HG03095 (cell line): ENCODE measurements around the gene SIK1.
"Not testable (repeated sequence)": the region's sequence is repeated elsewhere in the genome, so short reads cannot be mapped to it uniquely, and the experiment has no call there.

ENCODE experiments used
- ATAC-seq: cut with Tn5 transposase; IDR thresholded peaks from one replicate; pipeline ENCODE4 v1.9.1; 2021; ENCODE audit warnings: moderate library complexity; ENCODE audit not compliant: unreplicated experiment

Gene SIK1

GRCh38 chr21:43398000-43398399 lies 28.9 kb downstream of the SIK1 start:
- not testable (repeated sequence) for ATAC-seq

GRCh38 chr21:43397439-43397808 lies 29.5 kb downstream of the SIK1 start:
- not testable (repeated sequence) for ATAC-seq

GRCh38 chr21:43396788-43397438 lies 30.0 kb downstream of the SIK1 start:
- ATAC-seq: not testable (repeated sequence)

- ATAC-seq: not testable (repeated sequence)
These were observed 43.6 kb downstream of the SIK1 start for GRCh38 chr21:43383351-43383750.

GRCh38 chr21:43382902-43383301 lies 44.0 kb downstream of the SIK1 start:
- ATAC-seq: not testable (repeated sequence)

GRCh38 chr21:43380852-43381533 lies 45.9 kb downstream of the SIK1 start:
- not testable (repeated sequence) for ATAC-seq

- not testable (repeated sequence) for ATAC-seq
These were observed 46.6 kb downstream of the SIK1 start for GRCh38 chr21:43380337-43380736.

GRCh38 chr21:43379626-43380122 lies 47.3 kb downstream of the SIK1 start:
- ATAC-seq: not testable (repeated sequence)

- no peak for ATAC-seq
These were observed 50.5 kb downstream of the SIK1 start for GRCh38 chr21:43376478-43376882.

GRCh38 chr21:43375837-43376477 lies 51.0 kb downstream of the SIK1 start:
- ATAC-seq: no peak

- no peak for ATAC-seq
These were observed 51.7 kb downstream of the SIK1 start for GRCh38 chr21:43375006-43375836.

- no peak for ATAC-seq
These were observed 52.6 kb downstream of the SIK1 start for GRCh38 chr21:43374228-43374885.

- ATAC-seq: no peak
These were observed 53.3 kb downstream of the SIK1 start for GRCh38 chr21:43373362-43374227.

- no peak for ATAC-seq
These were observed 54.1 kb downstream of the SIK1 start for GRCh38 chr21:43372663-43373361.

GRCh38 chr21:43371786-43372185 lies 55.1 kb downstream of the SIK1 start:
- ATAC-seq: no peak

- no peak for ATAC-seq
These were observed 55.9 kb downstream of the SIK1 start for GRCh38 chr21:43370888-43371570.

GRCh38 chr21:43370091-43370658 lies 56.8 kb downstream of the SIK1 start:
- ATAC-seq: no peak

- no peak for ATAC-seq
These were observed 57.3 kb downstream of the SIK1 start for GRCh38 chr21:43369596-43370090.
